Neural cell (in vitro differentiated cells): ENCODE data around the gene HOXC13. TPM values are rescaled to one million over a fixed set of nuclear protein-coding genes. Genes with fewer than 3 reads are reported as not detected.

Experiments
- H2AFZ ChIP-seq: fragments of 200-600, 300-800 bp; sonication (generic), shearing (Covaris generic); 2 replicates; pipeline ENCODE4 v1.6.0; 2014; ENCODE audit warnings: low read depth, mild to moderate bottlenecking, antibody characterized with exemption, low read length, moderate library complexity
- H3F3A ChIP-seq: fragments of 200-600 bp; shearing (Covaris generic); 2 replicates; pipeline ENCODE4 v1.6.1; 2016; ENCODE audit warnings: mild to moderate bottlenecking, moderate library complexity, mixed read lengths, antibody characterized with exemption, low read length; ENCODE audit not compliant: insufficient read depth, poor library complexity, severe bottlenecking
- H3K27ac ChIP-seq: fragments of 200-600, 300-800 bp; sonication (generic), shearing (Covaris generic); 2 replicates; pipeline ENCODE4 v1.5.1; 2014; ENCODE audit warnings: mild to moderate bottlenecking, low read length, moderate library complexity
- H3K27me3 ChIP-seq: fragments of 300-800, 200-600 bp; sonication (generic), shearing (Covaris generic); 2 replicates; pipeline ENCODE4 v1.6.0; 2014; ENCODE audit warnings: mild to moderate bottlenecking, low read depth, low read length, moderate library complexity; ENCODE audit not compliant: insufficient read depth
- H3K36me3 ChIP-seq: fragments of 300-800, 200-600 bp; sonication (generic), shearing (Covaris generic); 2 replicates; pipeline ENCODE4 v1.5.1; 2014; ENCODE audit warnings: mild to moderate bottlenecking, antibody characterized with exemption, low read length, moderate library complexity; ENCODE audit not compliant: insufficient read depth
- H3K4me2 ChIP-seq: fragments of 300-800, 200-600 bp; sonication (generic), shearing (Covaris generic); 2 replicates; pipeline ENCODE4 v1.6.0; 2014; ENCODE audit warnings: mild to moderate bottlenecking, low read length
- H3K4me3 ChIP-seq: fragments of 300-800, 200-600 bp; sonication (generic), shearing (Covaris generic); 2 replicates; pipeline ENCODE4 v1.5.1; 2014; ENCODE audit warnings: mild to moderate bottlenecking, low read length, moderate library complexity
- H3K79me2 ChIP-seq: fragments of 200-600 bp; shearing (Covaris generic); replicated peaks from 2 replicates; pipeline ENCODE4 v1.6.0; 2014; ENCODE audit warnings: mild to moderate bottlenecking, low read length, moderate library complexity; ENCODE audit not compliant: insufficient read depth
- H3K9ac ChIP-seq: fragments of 300-800, 200-600 bp; sonication (generic), shearing (Covaris generic); 2 replicates; pipeline ENCODE4 v1.6.1; 2016; ENCODE audit warnings: mild to moderate bottlenecking, low read length, mixed read lengths
- H3K9me2 ChIP-seq: fragments of 200-600 bp; shearing (Covaris generic); 2 replicates; pipeline ENCODE4 v1.6.1; 2016; ENCODE audit warnings: mild to moderate bottlenecking, low read length, mixed read lengths; ENCODE audit not compliant: insufficient read depth
- H3K9me3 ChIP-seq: fragments of 200-600, 300-800 bp; sonication (generic), shearing (Covaris generic); 2 replicates; pipeline ENCODE4 v1.6.1; 2016; ENCODE audit warnings: mild to moderate bottlenecking, mixed run types, low read length, moderate library complexity, mixed read lengths
- H4K20me1 ChIP-seq: fragments of 200-600 bp; shearing (Covaris generic); 2 replicates; pipeline ENCODE4 v1.6.1; 2016; ENCODE audit warnings: mild to moderate bottlenecking, mixed run types; ENCODE audit not compliant: insufficient read depth
- EP300 ChIP-seq: fragments of 450-650 bp; conservative IDR thresholded peaks from 2 replicates; pipeline ENCODE4 v1.6.1; 2014; ENCODE audit warnings: antibody characterized with exemption, mild to moderate bottlenecking, moderate library complexity; ENCODE audit not compliant: poor library complexity, severe bottlenecking
- EZH2 ChIP-seq: fragments of 200-600, 300-800 bp; shearing (Covaris generic), sonication (generic); IDR thresholded peaks from 2 replicates; pipeline ENCODE4 v1.6.1; 2014; ENCODE audit warnings: antibody characterized with exemption, low read length, borderline replicate concordance, mild to moderate bottlenecking; ENCODE audit not compliant: insufficient read depth, poor library complexity, severe bottlenecking
- MXI1 ChIP-seq: fragments of 450-650 bp; conservative IDR thresholded peaks from 2 replicates; pipeline ENCODE4 v1.6.1; 2014; ENCODE audit warnings: antibody characterized with exemption, mild to moderate bottlenecking; ENCODE audit not compliant: poor library complexity, severe bottlenecking
- POLR2AphosphoS5 ChIP-seq: IDR thresholded peaks from 2 replicates; pipeline ENCODE4 v1.6.1; 2012
- RAD21 ChIP-seq: fragments of 450-650 bp; conservative IDR thresholded peaks from 2 replicates; pipeline ENCODE4 v1.6.1; 2014; ENCODE audit warnings: antibody characterized with exemption, mild to moderate bottlenecking, moderate library complexity
- REST ChIP-seq: IDR thresholded peaks from 2 replicates; pipeline ENCODE4 v1.6.1; 2012; ENCODE audit warnings: borderline replicate concordance
- SMC3 ChIP-seq: fragments of 450-650 bp; conservative IDR thresholded peaks from 2 replicates; pipeline ENCODE4 v1.6.1; 2014; ENCODE audit warnings: antibody characterized with exemption, mild to moderate bottlenecking, moderate library complexity; ENCODE audit not compliant: poor library complexity
- TAF1 ChIP-seq: IDR thresholded peaks from 2 replicates; pipeline ENCODE4 v1.6.1; 2012; ENCODE audit warnings: low read depth
- polyA plus RNA-seq: library from polyadenylated mRNA; depleted of rRNA; stranded (reverse); fragments of >200 nt; gene quantifications from 2 replicates; pipeline ENCODE4 v1.2.3, GENCODE V29; 2014
- TF ChIP-seq, protein P1 (sequence below): fragments of 450-650 bp; IDR thresholded peaks from 2 replicates; pipeline ENCODE4 v1.5.1; 2014; ENCODE audit warnings: antibody characterized with exemption, mild to moderate bottlenecking, moderate library complexity; ENCODE audit not compliant: poor library complexity, severe bottlenecking

Gene HOXC13
- polyA plus RNA-seq, 1 donor from 2014 or later, result not detected

- no peak for TF ChIP-seq RAD21
- no peak for TF ChIP-seq POLR2AphosphoS5
- no peak for TF ChIP-seq EZH2
Measured at GRCh38 chr12:53907103-53907502, 31.5 kb upstream of the HOXC13 start (continued).

DNA sequence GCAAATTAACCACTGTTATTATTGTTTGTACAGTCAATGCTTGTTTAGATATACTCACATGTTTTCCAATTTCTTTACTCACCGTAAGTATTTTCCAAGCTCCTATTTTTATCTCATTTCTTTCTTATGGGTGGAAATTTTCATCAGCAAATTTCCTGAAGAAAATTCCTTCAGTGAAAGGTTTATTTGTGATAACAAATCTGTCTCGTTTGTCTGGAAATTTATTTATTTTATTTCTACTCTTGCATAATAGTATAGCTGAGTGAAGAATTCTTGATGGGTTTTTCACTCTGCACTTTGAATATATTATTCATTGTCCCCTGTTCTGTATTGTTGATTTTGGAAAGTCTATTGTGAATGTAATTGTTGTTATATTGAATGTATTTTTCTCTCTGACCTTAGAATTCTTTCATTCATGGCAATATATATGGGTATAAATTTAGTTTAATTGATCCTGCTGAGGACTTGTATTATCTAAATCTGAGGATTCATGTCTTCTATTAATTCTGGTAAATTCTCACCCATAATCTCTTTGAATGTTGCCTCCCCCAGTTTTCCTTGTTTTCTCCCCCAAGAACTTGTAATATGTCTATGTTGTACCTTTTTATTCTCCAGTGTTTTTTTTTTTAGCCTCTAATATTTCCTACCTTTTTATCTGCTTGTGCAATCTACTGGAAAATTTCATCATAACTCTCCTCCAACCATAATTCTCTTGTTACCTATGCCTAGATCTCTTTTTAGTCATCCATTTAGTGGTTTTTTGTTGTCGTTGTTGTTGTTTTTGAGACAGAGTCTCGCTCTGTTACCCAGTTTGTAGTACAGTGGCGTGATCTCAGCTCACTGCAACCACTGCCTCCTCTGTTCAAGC is 21.6 kb upstream of the HOXC13 start:
- no peak overlapping the region for H3K27ac ChIP-seq
- no peaks in the 10 kb centered on the region for H3K36me3 ChIP-seq
- H4K20me1 ChIP-seq, result no peaks in the 10 kb centered on the region
- H3K4me2 ChIP-seq, result no peak overlapping the region
- peaks cover 91% of the 10 kb centered on the region for H3K27me3 ChIP-seq
- no peak overlapping the region for H3K4me3 ChIP-seq
- H3K9me3 ChIP-seq, result no peaks in the 10 kb centered on the region
- H3K9me2 ChIP-seq, result no peaks in the 10 kb centered on the region
- no peak for TF ChIP-seq EP300
- TF ChIP-seq POLR2AphosphoS5, result no peak
- no peak for TF ChIP-seq SMC3
- TF ChIP-seq REST, result no peak
- TF ChIP-seq MXI1, result no peak
- TF ChIP-seq RAD21, result no peak
- no peak for TF ChIP-seq EZH2
- TF ChIP-seq, protein P1, sequence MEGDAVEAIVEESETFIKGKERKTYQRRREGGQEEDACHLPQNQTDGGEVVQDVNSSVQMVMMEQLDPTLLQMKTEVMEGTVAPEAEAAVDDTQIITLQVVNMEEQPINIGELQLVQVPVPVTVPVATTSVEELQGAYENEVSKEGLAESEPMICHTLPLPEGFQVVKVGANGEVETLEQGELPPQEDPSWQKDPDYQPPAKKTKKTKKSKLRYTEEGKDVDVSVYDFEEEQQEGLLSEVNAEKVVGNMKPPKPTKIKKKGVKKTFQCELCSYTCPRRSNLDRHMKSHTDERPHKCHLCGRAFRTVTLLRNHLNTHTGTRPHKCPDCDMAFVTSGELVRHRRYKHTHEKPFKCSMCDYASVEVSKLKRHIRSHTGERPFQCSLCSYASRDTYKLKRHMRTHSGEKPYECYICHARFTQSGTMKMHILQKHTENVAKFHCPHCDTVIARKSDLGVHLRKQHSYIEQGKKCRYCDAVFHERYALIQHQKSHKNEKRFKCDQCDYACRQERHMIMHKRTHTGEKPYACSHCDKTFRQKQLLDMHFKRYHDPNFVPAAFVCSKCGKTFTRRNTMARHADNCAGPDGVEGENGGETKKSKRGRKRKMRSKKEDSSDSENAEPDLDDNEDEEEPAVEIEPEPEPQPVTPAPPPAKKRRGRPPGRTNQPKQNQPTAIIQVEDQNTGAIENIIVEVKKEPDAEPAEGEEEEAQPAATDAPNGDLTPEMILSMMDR, result no peak
- TF ChIP-seq TAF1, result no peak
- no peaks in the 10 kb centered on the region for H3K79me2 ChIP-seq
- no peaks in the 10 kb centered on the region for H3F3A ChIP-seq
- H2AFZ ChIP-seq, result no peak overlapping the region
- H3K9ac ChIP-seq, result no peak overlapping the region

DNA sequence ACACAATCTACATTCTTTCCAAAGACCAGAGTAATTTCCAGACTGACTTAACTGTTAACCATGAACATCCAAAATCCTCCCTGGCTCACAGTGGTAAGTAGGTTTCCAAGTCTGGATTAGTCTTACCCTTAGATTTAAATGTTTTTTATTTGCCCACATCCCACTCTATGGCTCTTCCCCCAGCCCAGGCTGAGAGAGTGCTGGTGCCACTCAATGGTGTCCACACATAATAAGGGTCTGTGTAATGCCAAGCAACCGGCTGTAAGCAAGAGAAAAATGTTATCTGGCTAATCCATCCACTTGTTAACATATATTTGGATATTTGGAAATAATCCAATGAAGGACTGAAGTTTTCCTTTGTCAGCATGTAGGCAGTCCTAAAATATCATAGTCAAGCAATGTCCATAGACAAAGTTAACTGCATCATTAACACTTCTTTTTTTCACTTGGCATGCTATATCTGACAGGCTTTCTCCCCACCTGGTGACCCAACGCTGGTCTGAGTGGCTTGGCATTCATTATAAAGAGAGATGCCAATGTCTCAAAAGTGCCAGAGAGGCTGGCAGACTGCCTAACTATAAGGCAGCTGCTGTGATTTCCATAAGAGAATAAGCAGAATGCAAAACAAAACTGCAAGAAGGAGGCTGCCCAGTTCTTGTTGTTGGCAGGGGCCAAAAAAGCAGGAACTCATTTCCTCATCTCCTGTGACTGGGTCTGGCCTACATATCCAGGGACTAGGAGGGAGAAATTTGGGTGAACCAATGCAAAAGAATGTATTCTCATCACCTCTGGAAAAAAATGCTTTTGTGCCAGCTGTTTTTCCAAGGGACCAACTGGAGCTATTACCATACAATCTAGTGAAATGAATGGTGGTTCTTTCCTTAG is 13.9 kb upstream of the HOXC13 start:
- Histone ChIP-seq H3K4me2 (no peak overlapping the region), H3F3A (no peaks in the 10 kb centered on the region), H3K4me3 (no peak overlapping the region), H3K27me3 (peaks cover 100% of the 10 kb centered on the region), H3K9me2 (no peaks in the 10 kb centered on the region), H3K27ac (no peak overlapping the region), H3K36me3 (no peaks in the 10 kb centered on the region), H3K9me3 (no peaks in the 10 kb centered on the region), H4K20me1 (no peaks in the 10 kb centered on the region), H3K79me2 (no peaks in the 10 kb centered on the region), H2AFZ (no peak overlapping the region), H3K9ac (no peak overlapping the region)
- no peak for TF ChIP-seq SMC3
- no peak for TF ChIP-seq EZH2
- TF ChIP-seq MXI1, result no peak
- TF ChIP-seq TAF1, result no peak
- TF ChIP-seq REST, result no peak
- no peak for TF ChIP-seq POLR2AphosphoS5
- TF ChIP-seq RAD21, result no peak
- TF ChIP-seq, protein P1, result no peak
- TF ChIP-seq EP300, result no peak
